Fibroblast of skin of scalp (primary cell): Measurements from ENCODE around the gene BEND4. TPM values are rescaled to one million over a fixed set of nuclear protein-coding genes. Genes with fewer than 3 reads are reported as not detected.
A peak's percentile ranks its signal among the peaks of the same experiment; 100 is the strongest.
"Not testable (repeated sequence)": the region's sequence is repeated elsewhere in the genome, so short reads cannot be mapped to it uniquely, and the experiment has no call there.

Experiments
- DNase-seq: peaks from one replicate; pipeline ENCODE4 v3.0.0-alpha.2; 2013
- polyA plus RNA-seq, 2 experiments: library from polyadenylated mRNA; unstranded; fragments of 120-200 nt; gene quantifications; one replicate each; pipeline ENCODE4 v1.2.1, GENCODE V29; 2013; ENCODE audit not compliant: insufficient read length in 2 of 2

BEND4 gene
- polyA plus RNA-seq (2013, experiment 1 of 2; ENCODE audit: insufficient read length) = not detected
- not detected for polyA plus RNA-seq (2013, experiment 2 of 2; ENCODE audit: insufficient read length)

- DNase-seq = no peak
Observed at GRCh38 chr4:42152507-42153504, at the start of gene BEND4. BEND4 (minus strand) TSS chr4:42152655; CDS start chr4:42152143, 512 bp downstream.

- DNase-seq = no peak
Observed at GRCh38 chr4:42197341-42197740, 44.9 kb upstream of the BEND4 start.

GRCh38 chr4:42172921-42173320 lies 20.5 kb upstream of the BEND4 start:
- no peak for DNase-seq

- no peak for DNase-seq
Observed at GRCh38 chr4:42172128-42172790, 19.8 kb upstream of the BEND4 start.

- DNase-seq = no peak
Observed at GRCh38 chr4:42167709-42168108, 15.3 kb upstream of the BEND4 start.

- not testable (repeated sequence) for DNase-seq
Observed at GRCh38 chr4:42166186-42166585, 13.7 kb upstream of the BEND4 start.

- no peak for DNase-seq
Observed at GRCh38 chr4:42159271-42160001, 7.0 kb upstream of the BEND4 start.

- DNase-seq = peak; percentile 6
Observed at GRCh38 chr4:42151568-42152506, 618 bp downstream of the BEND4 start.

- no peak for DNase-seq
Observed at GRCh38 chr4:42150653-42151567, 1.5 kb downstream of the BEND4 start.

- DNase-seq = no peak
Observed at GRCh38 chr4:42149004-42149403, 3.5 kb downstream of the BEND4 start.

- DNase-seq = no peak
Observed at GRCh38 chr4:42148425-42148824, 4.0 kb downstream of the BEND4 start.

GRCh38 chr4:42144028-42144427 lies 8.4 kb downstream of the BEND4 start:
- DNase-seq = no peak

- DNase-seq = no peak
Observed at GRCh38 chr4:42142591-42142990, 9.9 kb downstream of the BEND4 start.

- no peak for DNase-seq
Observed at GRCh38 chr4:42136371-42136770, 16.1 kb downstream of the BEND4 start.

GRCh38 chr4:42133006-42133405 lies 19.4 kb downstream of the BEND4 start:
- no peak for DNase-seq

GRCh38 chr4:42132099-42132498 lies 20.4 kb downstream of the BEND4 start:
- DNase-seq = no peak

GRCh38 chr4:42123071-42123644 lies 29.3 kb downstream of the BEND4 start:
- no peak for DNase-seq

- DNase-seq = no peak
Observed at GRCh38 chr4:42122237-42122636, 30.2 kb downstream of the BEND4 start.

- no peak for DNase-seq
Observed at GRCh38 chr4:42119886-42120285, 32.6 kb downstream of the BEND4 start.

- no peak for DNase-seq
Observed at GRCh38 chr4:42112846-42113245, 39.6 kb downstream of the BEND4 start.
